ENCODE data around the gene UBE2O.

Gene UBE2O

GRCh38 chr17:76478097-76478496, 25.1 kb upstream of the UBE2O start:
- Histone ChIP-seq H3K4me2 (ENCODE audit: low read length) (no peak overlapping the region), H3K79me2 (ENCODE audit: low read length) (no peaks in the 10 kb centered on the region), H3K9me3 (ENCODE audit: insufficient read depth, low read length) (no peaks in the 10 kb centered on the region), H2AFZ (ENCODE audit: low read depth, low read length) (no peak overlapping the region), H3K27me3 (ENCODE audit: low read depth, low read length) (no peaks in the 10 kb centered on the region), H3K4me3 (ENCODE audit: low read length) (no peak overlapping the region), H3K36me3 (replicated peaks; ENCODE audit: low read depth, low read length) (no peaks in the 10 kb centered on the region), H3K27ac (ENCODE audit: low read length) (no peak overlapping the region), H4K20me1 (ENCODE audit: insufficient read depth, low read length) (no peaks in the 10 kb centered on the region), H3K9ac (ENCODE audit: low read length) (no peak overlapping the region), H3K4me1 (ENCODE audit: low read length) (peaks cover 30% of the 10 kb centered on the region)
- TF ChIP-seq EZH2phosphoT487 (IDR thresholded peaks at IDR 0.05; ENCODE audit: low read depth) = no peak
- TF ChIP-seq, protein P1, sequence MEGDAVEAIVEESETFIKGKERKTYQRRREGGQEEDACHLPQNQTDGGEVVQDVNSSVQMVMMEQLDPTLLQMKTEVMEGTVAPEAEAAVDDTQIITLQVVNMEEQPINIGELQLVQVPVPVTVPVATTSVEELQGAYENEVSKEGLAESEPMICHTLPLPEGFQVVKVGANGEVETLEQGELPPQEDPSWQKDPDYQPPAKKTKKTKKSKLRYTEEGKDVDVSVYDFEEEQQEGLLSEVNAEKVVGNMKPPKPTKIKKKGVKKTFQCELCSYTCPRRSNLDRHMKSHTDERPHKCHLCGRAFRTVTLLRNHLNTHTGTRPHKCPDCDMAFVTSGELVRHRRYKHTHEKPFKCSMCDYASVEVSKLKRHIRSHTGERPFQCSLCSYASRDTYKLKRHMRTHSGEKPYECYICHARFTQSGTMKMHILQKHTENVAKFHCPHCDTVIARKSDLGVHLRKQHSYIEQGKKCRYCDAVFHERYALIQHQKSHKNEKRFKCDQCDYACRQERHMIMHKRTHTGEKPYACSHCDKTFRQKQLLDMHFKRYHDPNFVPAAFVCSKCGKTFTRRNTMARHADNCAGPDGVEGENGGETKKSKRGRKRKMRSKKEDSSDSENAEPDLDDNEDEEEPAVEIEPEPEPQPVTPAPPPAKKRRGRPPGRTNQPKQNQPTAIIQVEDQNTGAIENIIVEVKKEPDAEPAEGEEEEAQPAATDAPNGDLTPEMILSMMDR (IDR thresholded peaks at IDR 0.05; ENCODE audit: low read depth, low read length) = no peak

DNA sequence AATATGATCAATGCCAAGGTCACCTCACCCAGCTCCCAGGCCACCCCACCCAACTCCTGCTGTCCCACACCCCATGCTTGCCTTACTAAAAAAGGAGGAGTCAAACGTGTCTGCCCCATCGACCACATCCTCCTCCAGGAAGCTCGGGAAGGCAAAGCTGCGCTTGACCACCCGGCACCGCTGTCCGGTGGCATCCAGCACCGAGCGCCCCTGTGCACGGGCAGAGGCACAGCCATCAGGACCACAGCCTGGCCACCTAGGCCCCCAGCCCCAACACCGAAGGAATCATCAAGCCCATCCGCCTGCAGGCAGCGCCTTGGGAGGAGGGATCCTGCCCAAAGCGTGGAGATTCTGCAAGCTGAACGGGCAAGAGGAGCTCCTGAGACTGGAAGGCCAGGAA, 24.6 kb upstream of the UBE2O start:
- Histone ChIP-seq H3K9me3 (ENCODE audit: insufficient read depth, low read length) (no peaks in the 10 kb centered on the region), H3K27ac (ENCODE audit: low read length) (no peak overlapping the region), H3K9ac (ENCODE audit: low read length) (no peak overlapping the region), H2AFZ (ENCODE audit: low read depth, low read length) (no peak overlapping the region), H3K79me2 (ENCODE audit: low read length) (no peaks in the 10 kb centered on the region), H3K4me2 (ENCODE audit: low read length) (no peak overlapping the region), H3K36me3 (replicated peaks; ENCODE audit: low read depth, low read length) (no peaks in the 10 kb centered on the region), H4K20me1 (ENCODE audit: insufficient read depth, low read length) (no peaks in the 10 kb centered on the region), H3K4me1 (ENCODE audit: low read length) (peaks cover 25% of the 10 kb centered on the region), H3K27me3 (ENCODE audit: low read depth, low read length) (no peaks in the 10 kb centered on the region), H3K4me3 (ENCODE audit: low read length) (no peak overlapping the region)
- no peak for TF ChIP-seq EZH2phosphoT487 (IDR thresholded peaks at IDR 0.05; ENCODE audit: low read depth)
- TF ChIP-seq, protein P1 (IDR thresholded peaks at IDR 0.05; ENCODE audit: low read depth, low read length) = no peak

- Histone ChIP-seq H2AFZ (ENCODE audit: low read depth, low read length) (no peak overlapping the region), H3K9ac (ENCODE audit: low read length) (no peak overlapping the region), H3K4me1 (ENCODE audit: low read length) (peaks cover 16% of the 10 kb centered on the region), H3K79me2 (ENCODE audit: low read length) (no peaks in the 10 kb centered on the region), H3K36me3 (replicated peaks; ENCODE audit: low read depth, low read length) (no peaks in the 10 kb centered on the region), H3K27ac (ENCODE audit: low read length) (no peak overlapping the region), H3K27me3 (ENCODE audit: low read depth, low read length) (no peaks in the 10 kb centered on the region), H3K4me2 (ENCODE audit: low read length) (no peak overlapping the region), H3K9me3 (ENCODE audit: insufficient read depth, low read length) (no peaks in the 10 kb centered on the region), H3K4me3 (ENCODE audit: low read length) (no peak overlapping the region), H4K20me1 (ENCODE audit: insufficient read depth, low read length) (no peaks in the 10 kb centered on the region)
- TF ChIP-seq, protein P1 (IDR thresholded peaks at IDR 0.05; ENCODE audit: low read depth, low read length) = no peak
- no peak for TF ChIP-seq EZH2phosphoT487 (IDR thresholded peaks at IDR 0.05; ENCODE audit: low read depth)
Measured at GRCh38 chr17:76476736-76477135, 23.8 kb upstream of the UBE2O start.

- TF ChIP-seq, protein P1 (IDR thresholded peaks at IDR 0.05; ENCODE audit: low read depth, low read length) = no peak
- Histone ChIP-seq H3K27me3 (ENCODE audit: low read depth, low read length) (no peaks in the 10 kb centered on the region), H3K4me3 (ENCODE audit: low read length) (no peak overlapping the region)
Measured at GRCh38 chr17:76475302-76475701, 22.4 kb upstream of the UBE2O start.

More at GRCh38 chr17:76475302-76475701, 22.4 kb upstream of the UBE2O start:
- no peak overlapping the region for H3K4me2 ChIP-seq (ENCODE audit: low read length)
- H4K20me1 ChIP-seq (ENCODE audit: insufficient read depth, low read length) = no peaks in the 10 kb centered on the region
- no peaks in the 10 kb centered on the region for H3K9me3 ChIP-seq (ENCODE audit: insufficient read depth, low read length)
- no peaks in the 10 kb centered on the region for H3K36me3 ChIP-seq (replicated peaks; ENCODE audit: low read depth, low read length)
- H3K79me2 ChIP-seq (ENCODE audit: low read length) = no peaks in the 10 kb centered on the region
- peaks cover 5% of the 10 kb centered on the region for H3K4me1 ChIP-seq (ENCODE audit: low read length)
- no peak overlapping the region for H3K9ac ChIP-seq (ENCODE audit: low read length)
- no peak overlapping the region for H3K27ac ChIP-seq (ENCODE audit: low read length)
- no peak overlapping the region for H2AFZ ChIP-seq (ENCODE audit: low read depth, low read length)
